Lower leg skin (tissue), 3 donors: ENCODE data around the gene GPRC5C.

Experiments used
- CTCF ChIP-seq, 3 donors: fragments of 450-650 bp; IDR thresholded peaks; one replicate each; pipeline ENCODE4 v1.5.1; 2016; ENCODE audit warnings: antibody characterized with exemption in 3 of 3, mild to moderate bottlenecking in 3 of 3, moderate library complexity in 2 of 3
- POLR2A ChIP-seq, 2 donors: fragments of 450-650 bp; IDR thresholded peaks; one replicate each; pipeline ENCODE4 v1.6.1; 2016 to 2017; ENCODE audit warnings: antibody characterized with exemption in 2 of 2, mild to moderate bottlenecking in 1 of 2, moderate library complexity in 1 of 2

- TF ChIP-seq CTCF (IDR thresholded peaks at IDR 0.05) (no peak), POLR2A (IDR thresholded peaks at IDR 0.05) (no peak)
Observed at GRCh38 chr17:74467221-74467951, 35.5 kb downstream of the GPRC5C start.
